ENCODE data around the gene ANXA11.
A peak's percentile ranks its signal among the peaks of the same experiment; 100 is the strongest.

The ANXA11 gene

GRCh38 chr10:80194373-80195045, 10.8 kb downstream of the ANXA11 start:
- Histone ChIP-seq H3K4me2 (peak overlapping the region in 3 of 11 experiments; percentile 21 to 98 (median 97); a peak in 4 of 22 replicates), H3K4me1 (peaks cover 54 to 99% (median 68%) of the 10 kb centered on the region in 10 experiments), H3K27ac (0 out of 22 replicates have a peak overlapping the region, but pooled peaks of 1 of the 11 experiments have one; percentile 17)

GRCh38 chr10:80192553-80192952, 12.8 kb downstream of the ANXA11 start:
- Histone ChIP-seq H3K4me2 (peak overlapping the region in 4 of 11 experiments; percentile 81 to 98 (median 88); a peak in 9 of 22 replicates), H3K27ac (peak overlapping the region in 3 of 11 experiments; percentile 54 to 65 (median 63); a peak in 3 of 22 replicates), H3K27me3 (no peaks in the 10 kb centered on the region), H3K4me3 (no peak overlapping the region; a peak in 1 of 20 replicates), H4K20me1 (peaks cover 18 to 95% (median 49%) of the 10 kb centered on the region in 11 experiments), H3K9me3 (replicated peaks in 1 of 11) (peaks cover 0 to 36% (median 22%) of the 10 kb centered on the region in 11 experiments; a peak in 18 of 22 replicates), H3K36me3 (peaks cover 14 to 44% (median 33%) of the 10 kb centered on the region in 11 experiments; a peak in 20 of 22 replicates), H3K4me1 (peaks cover 57 to 99% (median 68%) of the 10 kb centered on the region in 10 experiments), H3K9ac (no peak overlapping the region)
- no peak for TF ChIP-seq Cebpa-rat (IDR thresholded peaks at IDR 0.05)

More at GRCh38 chr10:80194373-80195045, 10.8 kb downstream of the ANXA11 start:
- Histone ChIP-seq H3K27me3 (no peaks in the 10 kb centered on the region), H3K36me3 (peaks cover 14 to 44% (median 33%) of the 10 kb centered on the region in 11 experiments; a peak in 20 of 22 replicates), H3K9me3 (replicated peaks in 1 of 11) (peaks cover 0 to 36% (median 22%) of the 10 kb centered on the region in 11 experiments; a peak in 18 of 22 replicates), H3K4me3 (no peak overlapping the region), H4K20me1 (peaks cover 38 to 96% (median 60%) of the 10 kb centered on the region in 11 experiments), H3K9ac (no peak overlapping the region)
- no peak for TF ChIP-seq Cebpa-rat (IDR thresholded peaks at IDR 0.05)

GRCh38 chr10:80191589-80192270, 13.6 kb downstream of the ANXA11 start:
- H3K9me3 ChIP-seq (replicated peaks in 1 of 11), result peaks cover 0 to 36% (median 22%) of the 10 kb centered on the region in 11 experiments; a peak in 18 of 22 replicates
- H3K4me2 ChIP-seq, result peak overlapping the region; percentile 71 to 98 (median 82)
- peaks cover 15 to 95% (median 49%) of the 10 kb centered on the region in 11 experiments; a peak in 21 of 22 replicates for H4K20me1 ChIP-seq
- peaks cover 14 to 41% (median 33%) of the 10 kb centered on the region in 11 experiments; a peak in 20 of 22 replicates for H3K36me3 ChIP-seq
- no peak for TF ChIP-seq Cebpa-rat (IDR thresholded peaks at IDR 0.05)
- peaks cover 57 to 99% (median 68%) of the 10 kb centered on the region in 10 experiments for H3K4me1 ChIP-seq
- peak overlapping the region in 9 of 11 experiments; percentile 2 to 57 (median 50); a peak in 15 of 22 replicates for H3K9ac ChIP-seq
- H3K27me3 ChIP-seq, result no peaks in the 10 kb centered on the region
- peak overlapping the region; percentile 20 to 71 (median 61); a peak in 21 of 22 replicates for H3K27ac ChIP-seq
- peak overlapping the region in 6 of 10 experiments; percentile 5 to 33 (median 13); a peak in 6 of 20 replicates for H3K4me3 ChIP-seq

- no peaks in the 10 kb centered on the region for H3K27me3 ChIP-seq
- H3K9ac ChIP-seq, result peak overlapping the region in 9 of 11 experiments; percentile 36 to 73 (median 58); a peak in 15 of 22 replicates
- H3K4me3 ChIP-seq, result peak overlapping the region in 1 of 10 experiments; percentile 26; a peak in 2 of 20 replicates
- peaks cover 0 to 21% (median 14%) of the 10 kb centered on the region in 11 experiments; a peak in 18 of 22 replicates for H3K9me3 ChIP-seq (replicated peaks in 1 of 11)
- TF ChIP-seq Cebpa-rat (IDR thresholded peaks at IDR 0.05), result no peak
- H4K20me1 ChIP-seq, result peaks cover 26 to 95% (median 53%) of the 10 kb centered on the region in 11 experiments; a peak in 18 of 22 replicates
- H3K27ac ChIP-seq, result peak overlapping the region; percentile 45 to 85 (median 70)
- H3K36me3 ChIP-seq, result peaks cover 3 to 25% (median 13%) of the 10 kb centered on the region in 11 experiments; a peak in 15 of 22 replicates
- peaks cover 74 to 98% (median 78%) of the 10 kb centered on the region in 10 experiments for H3K4me1 ChIP-seq
- H3K4me2 ChIP-seq, result peak overlapping the region; percentile 80 to 95 (median 89)
Observed at GRCh38 chr10:80188713-80189112, 16.6 kb downstream of the ANXA11 start.

- Histone ChIP-seq H3K9ac (peak overlapping the region; percentile 25 to 73 (median 62); a peak in 20 of 22 replicates), H3K9me3 (replicated peaks in 1 of 11) (peaks cover 0 to 11% (median 5%) of the 10 kb centered on the region in 11 experiments; a peak in 18 of 22 replicates), H3K36me3 (peaks cover 0 to 25% (median 17%) of the 10 kb centered on the region in 11 experiments; a peak in 17 of 22 replicates), H4K20me1 (peaks cover 34 to 95% (median 63%) of the 10 kb centered on the region in 11 experiments; a peak in 19 of 22 replicates), H3K27me3 (no peaks in the 10 kb centered on the region), H3K4me2 (peak overlapping the region; percentile 80 to 95 (median 89)), H3K4me1 (peaks cover 79 to 97% (median 86%) of the 10 kb centered on the region in 10 experiments), H3K4me3 (peak overlapping the region; percentile 11 to 49 (median 23); a peak in 14 of 20 replicates), H3K27ac (peak overlapping the region; percentile 63 to 85 (median 70))
- no peak for TF ChIP-seq Cebpa-rat (IDR thresholded peaks at IDR 0.05)
Observed at GRCh38 chr10:80187465-80188409, 17.6 kb downstream of the ANXA11 start.

- H3K9me3 ChIP-seq (replicated peaks in 1 of 11), result peaks cover 0 to 4% (median 0%) of the 10 kb centered on the region in 11 experiments; a peak in 2 of 22 replicates
- peaks cover 78 to 90% (median 82%) of the 10 kb centered on the region in 10 experiments for H3K4me1 ChIP-seq
- H3K27me3 ChIP-seq, result no peaks in the 10 kb centered on the region
- peak overlapping the region; percentile 80 to 95 (median 89) for H3K4me2 ChIP-seq
- H3K4me3 ChIP-seq, result peak overlapping the region in 8 of 10 experiments; percentile 11 to 49 (median 24); a peak in 9 of 20 replicates
- H4K20me1 ChIP-seq, result peaks cover 34 to 95% (median 66%) of the 10 kb centered on the region in 11 experiments; a peak in 19 of 22 replicates
- peaks cover 0 to 28% (median 17%) of the 10 kb centered on the region in 11 experiments; a peak in 16 of 22 replicates for H3K36me3 ChIP-seq
- peak overlapping the region; percentile 63 to 85 (median 70); a peak in 21 of 22 replicates for H3K27ac ChIP-seq
- H3K9ac ChIP-seq, result peak overlapping the region in 10 of 11 experiments; percentile 25 to 73 (median 62); a peak in 16 of 22 replicates
- TF ChIP-seq Cebpa-rat (IDR thresholded peaks at IDR 0.05), result no peak
Observed at GRCh38 chr10:80187060-80187459, 18.3 kb downstream of the ANXA11 start.

- Histone ChIP-seq H3K36me3 (peaks cover 0 to 33% (median 19%) of the 10 kb centered on the region in 11 experiments; a peak in 18 of 22 replicates), H3K27me3 (no peaks in the 10 kb centered on the region), H3K4me1 (peaks cover 72 to 84% (median 77%) of the 10 kb centered on the region in 10 experiments), H3K4me2 (peak overlapping the region; percentile 80 to 95 (median 89)), H3K9ac (peak overlapping the region in 8 of 11 experiments; percentile 25 to 73 (median 64); a peak in 13 of 22 replicates), H3K4me3 (peak overlapping the region in 1 of 10 experiments; percentile 25; a peak in 1 of 20 replicates), H4K20me1 (peaks cover 34 to 95% (median 61%) of the 10 kb centered on the region in 11 experiments; a peak in 19 of 22 replicates), H3K9me3 (replicated peaks in 1 of 11) (no peaks in the 10 kb centered on the region), H3K27ac (peak overlapping the region; percentile 63 to 85 (median 70); a peak in 21 of 22 replicates)
- no peak for TF ChIP-seq Cebpa-rat (IDR thresholded peaks at IDR 0.05)
Observed at GRCh38 chr10:80186364-80187012, 18.8 kb downstream of the ANXA11 start.
